ENCODE data around the gene TAMALIN.

GRCh38 chr12:52009081-52009751 lies 2.5 kb downstream of the TAMALIN start:
- TF ChIP-seq, protein P1, sequence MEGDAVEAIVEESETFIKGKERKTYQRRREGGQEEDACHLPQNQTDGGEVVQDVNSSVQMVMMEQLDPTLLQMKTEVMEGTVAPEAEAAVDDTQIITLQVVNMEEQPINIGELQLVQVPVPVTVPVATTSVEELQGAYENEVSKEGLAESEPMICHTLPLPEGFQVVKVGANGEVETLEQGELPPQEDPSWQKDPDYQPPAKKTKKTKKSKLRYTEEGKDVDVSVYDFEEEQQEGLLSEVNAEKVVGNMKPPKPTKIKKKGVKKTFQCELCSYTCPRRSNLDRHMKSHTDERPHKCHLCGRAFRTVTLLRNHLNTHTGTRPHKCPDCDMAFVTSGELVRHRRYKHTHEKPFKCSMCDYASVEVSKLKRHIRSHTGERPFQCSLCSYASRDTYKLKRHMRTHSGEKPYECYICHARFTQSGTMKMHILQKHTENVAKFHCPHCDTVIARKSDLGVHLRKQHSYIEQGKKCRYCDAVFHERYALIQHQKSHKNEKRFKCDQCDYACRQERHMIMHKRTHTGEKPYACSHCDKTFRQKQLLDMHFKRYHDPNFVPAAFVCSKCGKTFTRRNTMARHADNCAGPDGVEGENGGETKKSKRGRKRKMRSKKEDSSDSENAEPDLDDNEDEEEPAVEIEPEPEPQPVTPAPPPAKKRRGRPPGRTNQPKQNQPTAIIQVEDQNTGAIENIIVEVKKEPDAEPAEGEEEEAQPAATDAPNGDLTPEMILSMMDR (IDR thresholded peaks at IDR 0.05), result no peak
- TF ChIP-seq POLR2A (IDR thresholded peaks at IDR 0.05), result no peak
- no peak for TF ChIP-seq EP300 (IDR thresholded peaks at IDR 0.05)

Data from stomach (tissue), 4 donors.